ENCODE results near the gene GRIN2A.

GRIN2A gene

GRCh38 chr16:9713907-9714306 lies 468.3 kb downstream of the GRIN2A start:
- no peak overlapping the region for H3K4me3 ChIP-seq (ENCODE audit: low read length)
- no peaks in the 10 kb centered on the region for H3K36me3 ChIP-seq (ENCODE audit: control insufficient read depth, insufficient read depth, low read length)
- H3K9me3 ChIP-seq (ENCODE audit: control insufficient read depth, low read length), result no peaks in the 10 kb centered on the region
- H3K9ac ChIP-seq (ENCODE audit: low read length), result no peak overlapping the region
- H3K27me3 ChIP-seq (ENCODE audit: control insufficient read depth, insufficient read depth, low read length), result no peaks in the 10 kb centered on the region
- H3K4me1 ChIP-seq (ENCODE audit: control insufficient read depth, insufficient read depth, low read length), result no peaks in the 10 kb centered on the region

- Histone ChIP-seq H3K4me1 (ENCODE audit: control insufficient read depth, insufficient read depth, low read length) (no peaks in the 10 kb centered on the region), H3K27me3 (ENCODE audit: control insufficient read depth, insufficient read depth, low read length) (no peaks in the 10 kb centered on the region), H3K9ac (ENCODE audit: low read length) (no peak overlapping the region), H3K4me3 (ENCODE audit: low read length) (no peak overlapping the region), H3K9me3 (ENCODE audit: control insufficient read depth, low read length) (no peaks in the 10 kb centered on the region), H3K36me3 (ENCODE audit: control insufficient read depth, insufficient read depth, low read length) (no peaks in the 10 kb centered on the region)
These were observed 469.1 kb downstream of the GRIN2A start for GRCh38 chr16:9713156-9713555.

GRCh38 chr16:9708972-9709620 lies 473.1 kb downstream of the GRIN2A start:
- Histone ChIP-seq H3K4me3 (ENCODE audit: low read length) (no peak overlapping the region), H3K9me3 (ENCODE audit: control insufficient read depth, low read length) (no peaks in the 10 kb centered on the region), H3K36me3 (ENCODE audit: control insufficient read depth, insufficient read depth, low read length) (no peaks in the 10 kb centered on the region), H3K4me1 (ENCODE audit: control insufficient read depth, insufficient read depth, low read length) (peaks cover 7% of the 10 kb centered on the region), H3K27me3 (ENCODE audit: control insufficient read depth, insufficient read depth, low read length) (no peaks in the 10 kb centered on the region), H3K9ac (ENCODE audit: low read length) (no peak overlapping the region)

GRCh38 chr16:9706217-9706836 lies 475.9 kb downstream of the GRIN2A start:
- Histone ChIP-seq H3K9ac (ENCODE audit: low read length) (no peak overlapping the region), H3K4me3 (ENCODE audit: low read length) (no peak overlapping the region), H3K4me1 (ENCODE audit: control insufficient read depth, insufficient read depth, low read length) (peaks cover 7% of the 10 kb centered on the region), H3K27me3 (ENCODE audit: control insufficient read depth, insufficient read depth, low read length) (no peaks in the 10 kb centered on the region), H3K9me3 (ENCODE audit: control insufficient read depth, low read length) (no peaks in the 10 kb centered on the region), H3K36me3 (ENCODE audit: control insufficient read depth, insufficient read depth, low read length) (no peaks in the 10 kb centered on the region)

GRCh38 chr16:9703731-9704130 lies 478.5 kb downstream of the GRIN2A start:
- Histone ChIP-seq H3K4me3 (ENCODE audit: low read length) (no peak overlapping the region), H3K4me1 (ENCODE audit: control insufficient read depth, insufficient read depth, low read length) (peaks cover 7% of the 10 kb centered on the region), H3K9me3 (ENCODE audit: control insufficient read depth, low read length) (no peaks in the 10 kb centered on the region), H3K27me3 (ENCODE audit: control insufficient read depth, insufficient read depth, low read length) (no peaks in the 10 kb centered on the region), H3K9ac (ENCODE audit: low read length) (no peak overlapping the region), H3K36me3 (ENCODE audit: control insufficient read depth, insufficient read depth, low read length) (no peaks in the 10 kb centered on the region)
